Heart right ventricle (tissue), 16 donors: ENCODE measurements around the gene PCBP1. TPM values are rescaled to one million over a fixed set of nuclear protein-coding genes. Genes with fewer than 3 reads are reported as not detected.

Experiments used
- ATAC-seq, 8 donors: fragments of 200-7000 bp; cut with Tn5 transposase; one replicate each; pipeline ENCODE4 v1.9.1; 2020; ENCODE audit warnings: mild to moderate bottlenecking in 8 of 8, moderate library complexity in 8 of 8, moderate number of reproducible peaks in 1 of 8
- DNase-seq, 2 donors: peaks; one replicate each; pipeline ENCODE4 v3.0.0-alpha.2; 2020
- H3K27ac ChIP-seq, 10 donors: fragments of 200-600 bp; sonication (generic) in 2 of 10; one replicate each; pipeline versions ENCODE4 v1.5.0 to v1.8.0; 2020 to 2022; ENCODE audit warnings: mild to moderate bottlenecking in 3 of 10
- H3K27me3 ChIP-seq, 7 donors: fragments of 200-600 bp; one replicate each; pipeline ENCODE4 v1.8.0; 2021 to 2022; ENCODE audit warnings: mild to moderate bottlenecking in 2 of 7
- H3K36me3 ChIP-seq, 9 donors: fragments of 200-600 bp; sonication (generic) in 1 of 9; one replicate each; pipeline versions ENCODE4 v1.5.0 to v1.8.0; 2020 to 2022; ENCODE audit warnings: mild to moderate bottlenecking in 2 of 9
- H3K4me1 ChIP-seq, 9 donors: fragments of 200-600 bp; sonication (generic) in 1 of 9; one replicate each; pipeline versions ENCODE4 v1.5.0 to v1.8.0; 2020 to 2022; ENCODE audit warnings: mild to moderate bottlenecking in 4 of 9
- H3K4me3 ChIP-seq, 10 donors: fragments of 200-600 bp; sonication (generic) in 2 of 10; one replicate each; pipeline versions ENCODE4 v1.5.0 to v1.8.0; 2020 to 2022; ENCODE audit warnings: mild to moderate bottlenecking in 7 of 10, moderate library complexity in 2 of 10
- H3K9me3 ChIP-seq, 11 donors: fragments of 200-600 bp in 10 of 11; sonication (generic) in 2 of 11; one replicate each; pipeline versions ENCODE4 v1.5.0 to v1.8.0; 2013 to 2022; ENCODE audit warnings: mild to moderate bottlenecking in 2 of 11, control low read depth in 1 of 11, moderate library complexity in 1 of 11
- WGBS, 2 donors: extraction: QIAGEN DNeasy Blood & Tissue Kit; methylation state at CpG; one replicate each; pipeline ENCODE4 v1.1.7; 2013; ENCODE audit warnings: inconsistent platforms in 1 of 2; 5-methylcytosine and 5-hydroxymethylcytosine counted together
- intact Hi-C, 10 donors: fragments of 100-400 bp; cut with DNase I; formaldehyde crosslinking; loops; one replicate each; pipeline versions ENCODE4 v1.11.1 to v1.14.2; 2022
- polyA plus RNA-seq, 2 donors: library from polyadenylated mRNA; stranded (reverse); fragments of 200-250 nt; gene quantifications; one replicate each; pipeline ENCODE4 v1.2.3, GENCODE V29; 2013
- total RNA-seq, 10 donors: library from RNA; stranded (reverse); fragmentation: NEBNext Ultra II Directional in 3 of 10; extraction: Animal tissue kit (Norgen Biotek cat#: 25700) in 3 of 10; gene quantifications; one replicate each; pipeline versions ENCODE4 v1.2.1 to v1.2.4, GENCODE V29; 2021 to 2023
- TF ChIP-seq, protein P1 (sequence below), 9 donors: fragments of 200-600 bp; sonication (generic) in 2 of 9; IDR thresholded peaks; one replicate each; pipeline versions ENCODE4 v1.5.0 to v1.8.0; 2021 to 2022; ENCODE audit warnings: antibody characterized with exemption in 9 of 9, mild to moderate bottlenecking in 5 of 9, moderate library complexity in 1 of 9
- donor health status: Arrhythmogenic right ventricular cardiomyopathy.
- donor health status: ischemic (EF 13 %, LVEDD 7.1; RV severe dilation, severe dysfunction).
- donor health status: healthy with polysubstance abuse.
- donor health status: DM: no; HTN: yes; CAD: no.
- donor health status: DM: no; HTN: no; CAD: no.
- donor health status: ischemic (EF 25% LVEDD 6.9; RV normal size, moderate dysfunction).
- donor health status: ischemic (EF 25% LVEDD 5.7; RV mildly dilated, moderate dysfunction).
- donor health status: healthy.
- donor health status: DM: yes; HTN: yes; CAD: no.
- donor health status: Ischemic cardiomyopathy.
- donor health status: ischemic (EF 35%, LVEDD 5.7; RV mildly dilated, moderate dysfunction).
- donor health status: nonischemic (EF 11% LVEDD 7.7; RV severe dilation, severe dysfunction).
- donor health status: DM: yes; HTN: yes; CAD: no.
- donor health status: PGD.
- donor health status: ischemic (EF 29% LVEDD 5.4; RV normal size, mild dysfunction).
- donor health status: nonischemic (EF 23%, LVEDD 6.1; RV moderate dilation, normal function).

PCBP1 gene
- total and polyA plus RNA-seq, 12 donors: 197 to 288 (median 224) TPM

DNA sequence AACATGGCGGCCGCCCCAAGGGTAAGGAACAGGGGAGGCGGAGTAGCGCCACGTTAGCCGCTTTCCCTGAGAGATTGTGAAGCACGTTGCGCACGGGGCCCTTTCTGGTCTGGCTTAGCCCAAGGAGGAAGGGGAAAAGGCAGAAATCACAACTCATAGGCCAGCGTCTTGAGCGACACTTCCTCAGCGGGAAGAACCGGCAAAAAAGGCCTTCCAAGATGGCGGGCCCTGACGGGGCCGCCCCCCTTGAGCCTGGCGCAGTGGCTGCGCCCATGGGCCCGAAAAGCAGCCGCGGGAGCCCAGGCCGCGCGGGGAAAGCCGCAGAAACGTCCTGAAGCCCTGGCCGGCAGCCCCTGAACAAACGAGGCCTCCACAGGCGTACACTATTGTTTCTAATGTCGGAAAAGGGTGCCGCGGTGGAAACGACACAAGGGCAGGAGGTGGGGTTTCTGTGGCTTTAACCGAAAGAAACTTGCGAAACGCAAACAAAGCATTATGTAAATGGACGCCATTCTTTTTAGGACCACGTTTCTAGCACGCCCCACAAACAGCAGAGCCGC, 919 bp upstream of the PCBP1 start:
- Histone ChIP-seq H3K4me1 (peaks cover 4 to 53% (median 46%) of the 10 kb centered on the region in 9 donors), H3K9me3 (no peaks in the 10 kb centered on the region), H3K36me3 (peaks cover 0 to 48% (median 21%) of the 10 kb centered on the region in 9 donors), H3K4me3 (peak overlapping the region; percentile 53 to 98 (median 80)), H3K27ac (peak overlapping the region; percentile 99 to 100 (median 100)), H3K27me3 (no peaks in the 10 kb centered on the region)
- ATAC-seq (peak; percentile 50 to 71 (median 62)), DNase-seq (peak; percentile 77 to 87)
- intact Hi-C loops: loop anchor here (1.0 to 5.0 kb wide), 11 partner anchors 36 to 174 kb away; partner anchors contain the start of gene MXD1 (in 4 of the 10)
- TF ChIP-seq, protein P1, sequence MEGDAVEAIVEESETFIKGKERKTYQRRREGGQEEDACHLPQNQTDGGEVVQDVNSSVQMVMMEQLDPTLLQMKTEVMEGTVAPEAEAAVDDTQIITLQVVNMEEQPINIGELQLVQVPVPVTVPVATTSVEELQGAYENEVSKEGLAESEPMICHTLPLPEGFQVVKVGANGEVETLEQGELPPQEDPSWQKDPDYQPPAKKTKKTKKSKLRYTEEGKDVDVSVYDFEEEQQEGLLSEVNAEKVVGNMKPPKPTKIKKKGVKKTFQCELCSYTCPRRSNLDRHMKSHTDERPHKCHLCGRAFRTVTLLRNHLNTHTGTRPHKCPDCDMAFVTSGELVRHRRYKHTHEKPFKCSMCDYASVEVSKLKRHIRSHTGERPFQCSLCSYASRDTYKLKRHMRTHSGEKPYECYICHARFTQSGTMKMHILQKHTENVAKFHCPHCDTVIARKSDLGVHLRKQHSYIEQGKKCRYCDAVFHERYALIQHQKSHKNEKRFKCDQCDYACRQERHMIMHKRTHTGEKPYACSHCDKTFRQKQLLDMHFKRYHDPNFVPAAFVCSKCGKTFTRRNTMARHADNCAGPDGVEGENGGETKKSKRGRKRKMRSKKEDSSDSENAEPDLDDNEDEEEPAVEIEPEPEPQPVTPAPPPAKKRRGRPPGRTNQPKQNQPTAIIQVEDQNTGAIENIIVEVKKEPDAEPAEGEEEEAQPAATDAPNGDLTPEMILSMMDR (IDR thresholded peaks at IDR 0.05): no peak
- WGBS, 2 donors: 3% methylated on average over 40 of the region's 40 CpGs

DNA sequence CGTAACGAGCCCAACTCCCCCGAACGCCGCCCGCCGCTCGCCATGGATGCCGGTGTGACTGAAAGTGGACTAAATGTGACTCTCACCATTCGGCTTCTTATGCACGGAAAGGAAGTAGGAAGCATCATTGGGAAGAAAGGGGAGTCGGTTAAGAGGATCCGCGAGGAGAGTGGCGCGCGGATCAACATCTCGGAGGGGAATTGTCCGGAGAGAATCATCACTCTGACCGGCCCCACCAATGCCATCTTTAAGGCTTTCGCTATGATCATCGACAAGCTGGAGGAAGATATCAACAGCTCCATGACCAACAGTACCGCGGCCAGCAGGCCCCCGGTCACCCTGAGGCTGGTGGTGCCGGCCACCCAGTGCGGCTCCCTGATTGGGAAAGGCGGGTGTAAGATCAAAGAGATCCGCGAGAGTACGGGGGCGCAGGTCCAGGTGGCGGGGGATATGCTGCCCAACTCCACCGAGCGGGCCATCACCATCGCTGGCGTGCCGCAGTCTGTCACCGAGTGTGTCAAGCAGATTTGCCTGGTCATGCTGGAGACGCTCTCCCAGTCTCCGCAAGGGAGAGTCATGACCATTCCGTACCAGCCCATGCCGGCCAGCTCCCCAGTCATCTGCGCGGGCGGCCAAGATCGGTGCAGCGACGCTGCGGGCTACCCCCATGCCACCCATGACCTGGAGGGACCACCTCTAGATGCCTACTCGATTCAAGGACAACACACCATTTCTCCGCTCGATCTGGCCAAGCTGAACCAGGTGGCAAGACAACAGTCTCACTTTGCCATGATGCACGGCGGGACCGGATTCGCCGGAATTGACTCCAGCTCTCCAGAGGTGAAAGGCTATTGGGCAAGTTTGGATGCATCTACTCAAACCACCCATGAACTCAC, 673 bp downstream of the PCBP1 start:
- DNase-seq (peak; percentile 41 to 51), ATAC-seq (peak in 6 of 8 donors; percentile 7 to 45 (median 20))
- H3K4me1 ChIP-seq: peaks cover 4 to 60% (median 46%) of the 10 kb centered on the region in 9 donors
- H3K27ac ChIP-seq: peak overlapping the region; percentile 99 to 100 (median 100)
- TF ChIP-seq, protein P1 (IDR thresholded peaks at IDR 0.05): peak in 1 of 9 donors; percentile 15
- intact Hi-C loops: loop anchor here (1.0 to 5.0 kb wide), 10 partner anchors 34 to 176 kb away; partner anchors contain the start of gene MXD1 (in 3 of the 10)
- WGBS, 2 donors: 0 to 1% methylated on average over 58 of the region's 58 CpGs
- H3K36me3 ChIP-seq: peaks cover 0 to 34% (median 11%) of the 10 kb centered on the region in 9 donors
- H3K9me3 ChIP-seq: no peaks in the 10 kb centered on the region
- no peaks in the 10 kb centered on the region for H3K27me3 ChIP-seq
- H3K4me3 ChIP-seq: peak overlapping the region; percentile 53 to 98 (median 86)

DNA sequence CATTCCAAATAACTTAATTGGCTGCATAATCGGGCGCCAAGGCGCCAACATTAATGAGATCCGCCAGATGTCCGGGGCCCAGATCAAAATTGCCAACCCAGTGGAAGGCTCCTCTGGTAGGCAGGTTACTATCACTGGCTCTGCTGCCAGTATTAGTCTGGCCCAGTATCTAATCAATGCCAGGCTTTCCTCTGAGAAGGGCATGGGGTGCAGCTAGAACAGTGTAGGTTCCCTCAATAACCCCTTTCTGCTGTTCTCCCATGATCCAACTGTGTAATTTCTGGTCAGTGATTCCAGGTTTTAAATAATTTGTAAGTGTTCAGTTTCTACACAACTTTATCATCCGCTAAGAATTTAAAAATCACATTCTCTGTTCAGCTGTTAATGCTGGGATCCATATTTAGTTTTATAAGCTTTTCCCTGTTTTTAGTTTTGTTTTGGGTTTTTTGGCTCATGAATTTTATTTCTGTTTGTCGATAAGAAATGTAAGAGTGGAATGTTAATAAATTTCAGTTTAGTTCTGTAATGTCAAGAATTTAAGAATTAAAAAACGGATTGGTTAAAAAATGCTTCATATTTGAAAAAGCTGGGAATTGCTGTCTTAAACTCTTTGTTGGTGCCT, 1.4 kb downstream of the PCBP1 start:
- intact Hi-C loops: loop anchor here in 8 of 10 donors (1.0 to 5.0 kb wide), 6 partner anchors 34 to 176 kb away; partner anchors contain the start of gene MXD1 (in 2 of the 8)
- 1 to 4% methylated on average over 8 of the region's 8 CpGs for whole genome bisulfite sequencing, 2 donors
- Histone ChIP-seq H3K4me3 (peak overlapping the region; percentile 53 to 98 (median 86)), H3K27me3 (no peaks in the 10 kb centered on the region), H3K27ac (peak overlapping the region; percentile 99 to 100 (median 100)), H3K4me1 (peaks cover 4 to 56% (median 40%) of the 10 kb centered on the region in 9 donors), H3K9me3 (no peaks in the 10 kb centered on the region), H3K36me3 (peaks cover 0 to 26% (median 4%) of the 10 kb centered on the region in 9 donors)
- DNase-seq: no peak
- ATAC-seq: no peak
- TF ChIP-seq, protein P1 (IDR thresholded peaks at IDR 0.05): no peak
